GM19438 (cell line): ENCODE data around the gene SMNDC1.

Source experiments
- ATAC-seq: cut with Tn5 transposase; IDR thresholded peaks from one replicate; pipeline ENCODE4 v1.9.1; 2021; ENCODE audit warnings: low read depth; ENCODE audit not compliant: unreplicated experiment

SMNDC1 gene

DNA sequence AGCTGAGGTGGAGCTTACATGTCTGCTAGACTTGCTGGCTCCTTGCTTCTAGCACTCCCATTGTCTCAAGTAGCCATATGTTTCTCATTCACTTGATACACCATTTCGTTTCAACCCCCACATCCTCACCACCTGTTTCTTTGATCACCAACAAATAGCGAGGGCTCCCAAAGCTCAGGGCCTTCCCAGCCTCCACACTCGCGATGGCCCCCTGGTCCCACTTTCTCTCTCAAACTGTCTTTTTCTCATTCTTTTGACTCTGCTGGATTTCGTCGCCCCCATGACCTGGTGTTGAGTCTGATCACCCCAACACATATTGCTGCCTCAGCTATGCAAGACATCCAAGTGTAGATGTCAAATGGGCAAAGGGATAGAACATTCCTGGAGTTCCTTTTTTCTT is 26.0 kb upstream of the SMNDC1 start:
- no peak for ATAC-seq

DNA sequence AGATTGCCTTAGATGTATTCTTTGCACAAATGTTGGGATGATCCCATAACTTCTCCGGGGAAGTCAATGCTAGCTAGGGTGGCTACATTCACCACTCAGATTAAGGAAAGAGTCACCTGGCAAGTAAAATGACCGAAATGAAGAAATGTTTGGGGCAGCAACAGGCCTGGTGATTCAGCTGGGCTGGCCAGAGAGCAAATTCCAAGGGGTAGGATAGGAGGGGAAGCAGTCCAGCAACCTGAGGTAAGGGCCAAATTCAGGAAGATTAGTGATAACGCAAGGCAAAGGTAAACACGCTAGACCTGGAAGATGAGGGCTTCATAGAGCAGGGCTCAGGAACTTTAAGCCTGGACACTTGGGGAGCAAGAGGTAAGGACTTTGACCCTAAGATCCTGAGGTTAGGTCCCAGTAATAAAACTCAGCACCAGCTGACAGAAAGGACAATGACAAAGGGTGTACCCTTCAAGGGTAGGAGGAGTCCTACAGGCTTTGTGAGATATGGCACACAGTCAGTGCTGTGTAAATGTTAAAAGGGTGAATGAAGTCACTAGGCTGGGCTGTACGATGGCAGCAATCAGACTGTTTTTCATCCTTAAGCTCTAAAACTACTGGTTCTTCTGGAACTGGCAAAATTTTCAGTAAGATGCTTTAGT is 22.7 kb upstream of the SMNDC1 start:
- no peak for ATAC-seq

DNA sequence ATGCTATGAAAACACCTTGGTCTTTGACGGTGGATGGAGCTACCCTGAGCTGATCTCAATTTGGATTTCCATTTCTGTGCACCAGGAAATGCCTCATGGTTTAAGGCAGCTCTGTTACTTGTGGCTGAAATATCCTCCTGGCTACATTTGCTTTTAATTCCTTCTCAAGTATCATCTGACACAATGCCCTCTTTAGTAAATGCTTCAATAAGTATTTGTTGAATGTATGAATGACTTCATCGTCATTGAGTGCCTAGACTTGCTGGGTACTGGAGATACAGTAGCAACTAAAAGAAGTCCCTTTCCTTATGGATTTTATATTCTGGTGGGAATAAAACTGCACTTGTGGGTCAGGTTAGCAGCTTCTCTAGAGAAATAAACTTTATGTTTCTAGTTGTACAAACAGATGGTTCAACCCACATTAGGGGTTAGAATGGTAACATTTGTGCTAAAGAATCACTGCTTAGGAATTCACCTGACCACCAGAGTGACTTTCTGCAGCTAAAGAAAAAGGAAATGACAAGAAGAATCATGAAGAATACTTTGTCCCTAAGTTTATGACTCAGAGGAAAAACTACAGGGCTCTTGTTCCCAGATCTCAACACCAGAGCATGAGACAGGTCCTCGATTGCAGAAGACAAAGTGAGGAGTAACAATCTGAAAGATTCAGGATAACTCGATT is 21.8 kb upstream of the SMNDC1 start:
- no peak for ATAC-seq

DNA sequence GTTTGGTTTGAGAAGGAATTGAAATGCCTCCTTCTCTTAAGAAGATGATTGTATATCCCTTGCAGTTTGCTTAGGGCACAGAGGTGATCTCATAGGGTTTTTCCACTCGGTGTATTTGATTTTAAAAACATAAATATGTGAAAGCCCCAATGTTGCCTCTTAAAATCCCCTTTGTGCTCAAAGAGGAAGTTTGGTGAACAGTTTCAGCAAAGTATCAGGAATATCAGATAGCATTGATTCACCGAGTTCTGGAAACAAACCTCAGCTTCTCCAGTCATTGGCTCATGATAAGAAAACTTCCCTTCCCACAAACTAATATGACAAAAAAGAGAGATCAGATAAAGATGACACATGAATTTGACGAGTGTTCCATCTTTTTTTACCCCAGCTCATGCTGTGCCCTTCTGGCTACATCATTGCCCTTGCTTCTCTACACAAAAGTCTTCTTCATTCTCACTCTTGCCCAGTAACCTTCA is 20.1 kb upstream of the SMNDC1 start:
- ATAC-seq, result peak; percentile 25

DNA sequence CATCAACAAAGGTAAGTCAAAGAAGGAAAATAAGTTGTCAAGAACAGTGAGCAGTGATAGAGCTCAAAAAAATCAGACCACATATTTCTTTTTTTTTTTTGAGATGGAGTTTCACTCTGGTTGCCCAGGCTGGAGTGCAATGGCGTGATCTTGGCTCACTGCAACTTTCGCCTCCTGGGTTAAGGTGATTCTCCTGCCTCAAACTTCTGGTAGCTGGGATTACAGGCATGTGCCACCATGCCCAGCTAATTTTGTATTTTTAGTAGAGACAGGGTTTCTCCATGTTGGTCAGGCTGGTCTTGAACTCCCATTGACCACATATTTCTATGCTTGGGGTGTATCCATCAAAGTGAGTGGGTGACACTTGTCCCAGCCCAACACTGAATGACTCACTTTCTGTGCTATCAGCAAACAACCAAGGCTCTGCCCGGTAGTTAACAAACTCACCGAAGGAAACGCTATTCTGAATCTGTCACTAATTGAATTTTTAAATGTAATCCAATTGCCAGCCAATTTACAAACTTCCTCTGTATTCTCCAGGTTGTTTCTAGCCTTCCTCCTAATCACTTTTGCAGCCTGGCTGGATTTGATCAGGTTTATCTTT is 19.6 kb upstream of the SMNDC1 start:
- ATAC-seq, result peak; percentile 51

DNA sequence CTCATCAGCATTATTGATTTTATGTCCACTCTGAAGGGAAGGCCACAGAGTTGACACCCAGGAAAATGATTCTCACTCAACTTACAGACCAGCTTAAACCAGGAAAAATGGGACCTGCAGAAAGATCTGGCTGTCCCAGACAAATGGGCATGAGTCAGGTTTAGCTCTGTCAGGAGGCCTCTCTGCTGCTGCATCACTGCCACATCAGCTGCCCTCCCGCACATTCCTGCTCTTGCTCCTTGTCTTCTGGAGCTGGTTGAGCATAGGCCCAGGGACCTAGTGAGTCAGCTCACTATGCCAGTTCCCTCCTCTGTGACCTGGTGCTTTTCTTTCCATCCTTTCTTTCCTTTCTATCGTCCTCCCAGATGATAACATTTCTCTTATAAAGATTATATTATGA is 18.8 kb upstream of the SMNDC1 start:
- ATAC-seq, result no peak

DNA sequence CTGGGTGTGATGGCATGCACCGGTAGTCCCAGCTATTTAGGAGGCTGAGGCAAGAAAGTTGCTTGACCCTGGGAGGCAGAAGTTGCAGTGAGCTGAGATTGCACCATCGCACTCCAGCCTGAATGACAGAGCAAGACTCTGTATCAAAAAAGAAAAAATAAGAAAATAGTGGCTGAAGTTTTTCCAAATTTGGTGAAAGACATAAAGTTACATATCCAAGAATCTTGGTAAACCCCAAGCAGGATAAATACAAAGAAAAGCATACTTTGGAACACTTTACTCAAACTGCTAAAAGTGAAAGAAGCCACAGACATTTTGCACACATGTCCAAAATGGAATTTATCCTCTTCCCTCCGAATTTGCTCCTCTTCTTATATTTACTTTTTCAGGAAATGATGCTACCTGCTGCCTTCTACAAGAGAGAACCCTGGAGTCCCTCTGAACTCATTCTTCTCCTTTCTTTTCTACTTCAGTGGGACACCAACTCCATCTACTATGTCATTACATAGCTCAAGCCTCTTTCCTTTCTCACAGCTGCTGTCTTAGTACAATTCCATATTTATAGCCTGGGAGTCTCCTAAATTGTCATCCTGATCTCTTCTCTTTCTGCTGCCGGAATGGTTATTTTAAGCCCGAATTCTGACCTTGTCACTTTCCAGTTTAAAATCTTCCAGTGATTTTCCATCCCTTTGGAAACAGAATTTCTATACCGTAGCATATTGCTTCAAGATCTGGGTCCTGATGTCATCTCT is 17.3 kb upstream of the SMNDC1 start:
- ATAC-seq, result no peak

DNA sequence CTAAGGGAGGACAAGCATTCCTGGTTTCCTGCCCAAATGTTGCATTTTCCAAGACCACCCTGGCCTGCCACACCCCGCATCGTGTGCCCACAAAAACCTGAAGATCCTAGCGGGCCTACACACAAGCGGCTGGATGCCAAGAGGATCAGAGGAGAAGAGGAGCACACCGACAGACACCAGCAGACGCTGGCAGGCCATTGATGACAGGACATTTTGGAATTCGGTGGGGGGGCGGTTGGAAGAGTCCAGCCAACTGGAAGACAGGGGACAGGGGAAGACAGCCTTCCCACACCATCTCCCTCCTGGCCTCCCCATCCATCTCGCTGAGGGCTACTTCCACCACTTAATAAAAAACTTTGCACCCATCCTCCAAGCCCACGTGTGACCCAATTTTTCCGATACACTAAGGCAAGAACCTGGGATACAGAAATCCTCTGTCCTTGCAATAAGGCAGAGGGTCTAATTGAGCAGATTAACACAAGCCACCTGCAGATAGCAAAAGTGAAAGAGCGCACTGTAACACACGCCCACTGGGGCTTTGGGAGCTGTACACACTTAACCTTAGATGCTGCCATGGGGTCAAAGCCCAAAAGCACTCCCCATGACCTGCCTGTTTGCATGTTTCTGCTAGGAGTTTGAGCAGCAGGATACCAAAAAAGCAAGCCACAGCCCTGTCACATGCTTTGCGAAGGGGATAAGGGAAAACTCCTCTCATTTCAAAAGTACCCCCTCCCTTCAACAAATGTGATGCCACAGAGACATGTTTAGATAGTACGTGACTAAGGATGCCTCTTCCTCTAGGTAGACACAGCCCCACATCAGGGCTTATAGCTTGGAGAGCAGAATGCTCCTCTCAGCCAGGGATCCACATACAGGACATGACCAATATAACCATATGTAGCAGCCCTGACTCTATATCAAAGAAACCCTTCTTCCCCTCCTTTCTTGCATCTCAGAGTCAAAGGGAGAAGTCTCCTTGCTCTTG is 13.4 kb upstream of the SMNDC1 start:
- ATAC-seq, result no peak

DNA sequence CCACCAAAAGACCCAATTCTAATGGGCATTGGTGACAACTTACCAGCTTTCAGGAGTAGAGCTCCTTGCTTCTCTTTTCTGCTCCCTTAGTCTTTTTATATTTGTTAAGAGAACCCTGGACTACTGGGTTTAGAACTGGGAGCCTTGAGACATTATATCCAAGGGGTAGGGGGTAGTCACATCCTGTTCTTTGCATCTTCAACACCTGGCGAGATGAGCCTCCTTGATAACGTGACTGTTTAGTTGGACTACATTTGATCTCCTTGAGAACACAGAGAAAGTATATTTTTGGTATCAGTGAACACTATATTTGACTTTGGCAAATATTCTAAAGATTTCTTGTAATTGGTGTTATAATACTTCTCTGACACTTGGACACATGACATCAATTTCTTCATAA is 9.0 kb upstream of the SMNDC1 start:
- no peak for ATAC-seq

DNA sequence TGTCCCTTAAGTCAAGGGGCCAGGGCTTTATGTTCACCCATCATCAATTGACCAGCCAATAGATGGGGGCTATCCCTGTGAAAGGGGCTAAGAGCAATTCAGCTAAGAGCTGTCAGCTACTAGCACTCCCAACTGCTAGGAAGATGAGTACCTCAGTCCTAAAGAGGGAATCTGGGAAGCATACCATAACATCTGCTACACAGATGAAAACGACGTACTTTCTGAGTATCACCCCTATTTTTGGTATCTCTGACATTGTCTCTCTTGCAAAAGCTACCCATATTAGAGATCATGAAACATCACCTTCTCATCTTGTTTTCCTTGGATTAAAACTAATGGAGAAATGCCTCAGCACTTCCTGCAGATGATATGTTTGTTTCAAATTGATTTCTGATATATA is 7.5 kb upstream of the SMNDC1 start:
- ATAC-seq, result no peak

DNA sequence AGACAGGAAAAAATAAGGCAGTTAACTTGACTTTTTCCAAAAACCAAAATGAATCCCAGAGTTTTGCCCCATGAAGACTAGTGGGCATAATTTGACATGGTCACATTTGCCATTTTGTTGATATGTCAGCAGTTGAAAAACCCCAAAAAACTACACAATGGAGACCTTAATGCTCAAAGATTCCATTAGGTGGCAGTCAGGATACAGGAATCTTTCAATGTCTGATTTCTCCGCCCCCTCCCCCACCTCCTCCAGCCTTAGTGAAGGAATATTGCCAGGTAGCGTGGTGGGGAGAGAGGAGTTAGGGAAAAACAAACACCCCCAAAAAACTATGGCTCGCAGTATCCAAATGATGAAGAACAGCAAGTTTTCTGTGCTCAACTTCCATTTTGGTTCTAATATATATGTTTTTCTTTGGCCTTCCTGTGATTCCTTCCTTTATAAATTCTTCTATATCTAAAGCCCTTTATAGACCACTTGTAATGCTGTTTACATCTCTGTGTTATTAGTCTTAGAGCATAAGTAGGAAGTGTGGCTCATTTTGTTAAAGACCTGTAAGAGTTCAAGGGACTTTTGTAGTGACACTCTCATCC is 6.7 kb upstream of the SMNDC1 start:
- no peak for ATAC-seq

DNA sequence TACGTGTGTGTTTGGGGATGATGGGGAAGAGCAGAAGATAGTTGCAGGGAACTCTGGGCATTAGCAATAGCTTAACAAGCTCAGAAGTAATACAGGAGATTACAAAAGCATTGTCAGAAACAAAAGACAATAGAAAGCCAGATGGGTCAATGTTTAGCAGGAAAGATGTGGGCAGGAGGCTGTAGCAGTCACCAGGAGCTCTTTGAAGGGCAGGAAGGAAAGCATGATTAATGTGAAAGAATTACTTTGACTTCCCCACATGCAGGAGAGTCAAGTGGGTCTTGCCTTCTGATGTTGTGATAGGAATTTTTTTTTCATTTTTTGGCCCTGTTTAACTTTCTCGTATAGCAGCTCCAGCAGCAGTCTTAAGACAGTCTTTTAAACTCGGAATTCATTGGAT is 6.0 kb upstream of the SMNDC1 start:
- ATAC-seq, result no peak

DNA sequence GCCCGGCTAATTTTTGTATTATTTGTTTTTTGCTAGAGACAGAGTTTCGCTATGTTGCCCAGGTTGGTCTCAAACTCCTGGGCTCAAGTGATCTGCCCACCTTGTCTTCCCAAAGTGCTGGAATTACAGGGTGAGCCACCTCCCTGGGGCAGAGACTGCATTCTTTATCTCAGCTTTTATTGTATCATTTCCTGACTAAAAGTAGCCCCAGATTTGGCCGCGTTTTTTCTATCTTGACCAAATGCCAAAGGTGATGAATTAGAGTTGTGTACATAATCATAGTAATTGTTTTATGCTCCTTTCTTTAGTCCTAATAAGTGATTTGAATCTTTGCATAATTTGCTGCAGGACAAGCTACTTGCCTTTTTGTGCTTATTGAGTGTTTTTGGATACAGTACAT is 3.1 kb upstream of the SMNDC1 start:
- ATAC-seq, result no peak

DNA sequence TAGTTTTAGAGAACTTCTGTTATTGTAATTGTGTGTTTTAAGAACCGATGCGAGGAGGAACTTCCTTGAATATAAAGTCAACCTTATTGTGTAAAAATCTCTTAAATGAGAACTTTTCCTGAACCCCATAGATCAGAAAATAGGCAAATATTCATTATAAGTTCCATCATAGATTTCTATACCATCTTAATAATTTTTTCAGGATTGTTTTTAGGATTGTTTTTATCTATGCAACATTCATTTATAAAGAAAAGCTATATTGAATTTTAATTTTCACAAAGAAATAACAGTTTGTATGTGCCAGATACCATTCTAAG is 1.7 kb upstream of the SMNDC1 start:
- no peak for ATAC-seq

DNA sequence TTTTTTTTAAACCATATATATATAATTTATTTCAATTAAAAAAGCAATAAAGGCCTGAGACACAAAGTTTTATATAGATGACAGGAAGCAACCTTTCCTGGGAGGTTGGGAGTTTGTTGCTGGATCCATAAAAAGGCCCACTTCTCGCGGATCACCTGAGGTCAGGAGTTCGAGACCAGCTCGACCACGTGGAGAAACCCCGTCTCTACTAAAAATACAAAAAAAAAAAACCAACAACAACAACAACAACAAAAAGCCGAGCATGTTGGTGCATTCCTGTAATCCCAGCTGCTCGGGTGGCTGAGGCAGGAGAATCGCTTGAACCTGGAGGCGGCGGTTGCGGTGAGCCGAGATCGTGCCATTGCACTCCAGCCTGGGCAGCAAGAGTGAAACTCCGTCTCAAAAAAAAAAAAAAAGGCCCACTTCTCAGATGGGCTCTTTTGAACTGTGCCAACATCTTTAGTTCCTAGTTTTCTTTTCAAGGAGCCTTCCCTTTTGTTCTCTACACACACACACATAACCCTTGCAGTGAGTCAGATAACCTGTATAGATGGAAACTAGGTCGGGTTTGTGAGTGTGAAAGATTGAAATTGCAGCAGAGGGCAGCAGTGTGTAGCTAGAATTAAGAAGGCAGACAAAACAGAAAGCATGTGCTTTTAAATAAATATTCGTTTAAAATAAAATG is 1.2 kb upstream of the SMNDC1 start:
- peak; percentile 45 for ATAC-seq

DNA sequence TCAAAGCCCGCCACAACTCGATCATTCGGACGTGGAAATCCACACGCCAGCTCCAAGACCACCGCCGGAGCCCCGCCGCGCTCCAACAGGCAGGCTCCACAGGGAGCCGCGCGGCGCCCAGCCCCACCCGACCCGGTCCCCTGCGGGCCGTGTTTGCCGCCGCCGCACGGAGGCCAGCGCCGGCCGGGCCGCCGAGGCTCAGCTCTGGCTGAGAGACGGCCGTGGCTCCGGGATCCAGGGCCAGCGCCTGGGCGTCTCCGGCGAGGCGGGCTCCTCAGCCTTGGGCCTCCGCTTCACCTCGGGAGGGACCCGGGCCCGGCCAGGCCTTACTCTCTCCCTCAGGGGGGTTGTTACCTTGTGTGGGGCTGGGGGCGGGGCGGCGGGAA is 333 bp downstream of the SMNDC1 start:
- peak; percentile 47 for ATAC-seq

DNA sequence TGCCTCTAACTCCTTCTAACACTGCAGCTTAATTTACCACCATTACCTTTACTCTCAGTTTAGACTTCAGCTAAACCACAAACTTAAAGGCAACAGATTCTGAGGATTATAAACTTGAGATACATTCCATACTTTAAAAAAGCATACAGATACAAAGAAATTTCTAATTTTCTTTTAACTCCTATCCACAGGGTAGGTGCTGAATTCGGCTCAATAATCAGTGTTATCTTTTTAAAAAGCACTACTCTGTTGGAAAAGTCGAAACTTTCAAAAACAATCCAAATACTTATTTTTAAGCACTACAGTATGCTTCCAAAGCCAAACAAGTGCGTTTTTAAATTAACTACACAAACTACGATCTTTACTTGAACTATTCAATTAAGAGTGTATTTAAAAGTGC is 1.0 kb downstream of the SMNDC1 start:
- no peak for ATAC-seq

DNA sequence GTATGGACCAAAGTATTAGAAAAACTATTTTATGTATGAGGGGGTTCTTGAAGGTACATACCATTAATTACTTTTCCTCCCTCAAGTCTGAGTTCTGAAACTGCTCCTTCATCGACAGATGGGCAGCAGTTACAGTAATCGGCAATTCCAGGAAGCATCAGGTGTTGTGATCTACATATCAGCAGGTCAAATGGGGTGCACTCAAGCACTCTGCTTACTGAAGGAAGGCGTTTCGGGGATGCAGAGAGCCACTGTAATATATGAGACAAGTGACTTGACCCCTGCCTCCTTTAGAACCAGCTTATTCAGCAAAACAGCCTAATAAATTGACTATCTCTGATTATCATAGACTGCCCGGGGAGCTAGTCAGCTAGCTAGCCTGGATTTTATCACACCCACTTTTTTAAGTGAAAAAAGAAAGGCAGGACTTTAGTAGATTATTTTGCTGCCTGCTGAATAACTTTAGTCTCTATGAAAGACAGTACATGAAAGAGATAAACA is 4.2 kb downstream of the SMNDC1 start:
- ATAC-seq, result no peak

DNA sequence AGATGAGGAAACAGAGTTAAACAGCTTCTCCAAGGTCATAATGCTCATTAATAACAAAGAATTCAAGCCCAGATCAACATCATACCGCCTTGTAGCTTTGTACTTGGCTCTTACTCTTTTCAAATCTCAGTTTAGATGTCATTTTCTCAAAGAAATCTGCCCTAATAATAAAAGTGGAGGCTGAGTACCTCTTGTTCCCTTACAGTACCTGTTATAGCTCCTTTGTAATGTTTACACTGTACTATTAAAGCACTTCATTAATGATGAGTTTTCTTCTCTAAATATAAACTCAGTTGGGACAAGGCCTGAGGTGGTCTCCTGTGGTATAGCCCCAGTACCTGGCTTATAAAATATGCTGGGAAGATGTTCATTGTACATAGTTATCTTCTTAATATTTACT is 7.8 kb downstream of the SMNDC1 start:
- no peak for ATAC-seq
